H9 (cell line): Measurements from ENCODE around the gene STOX2. TPM values are rescaled to one million over a fixed set of nuclear protein-coding genes. Genes with fewer than 3 reads are reported as not detected.

Experiments
- DNase-seq: peaks from one replicate; pipeline ENCODE4 v3.0.0-alpha.2; 2017
- H2AFZ ChIP-seq: one replicate; pipeline ENCODE4 v1.6.1; 2013; ENCODE audit warnings: mild to moderate bottlenecking, low read length, control low read depth, moderate library complexity
- H2AK5ac ChIP-seq: 2 replicates; pipeline ENCODE4 v1.6.1; 2013; ENCODE audit warnings: low read length, control low read depth, mixed read lengths; ENCODE audit not compliant: insufficient read length
- H2BK120ac ChIP-seq: one replicate; pipeline ENCODE4 v1.6.1; 2013; ENCODE audit warnings: low read depth, mild to moderate bottlenecking, low read length, control low read depth, inconsistent platforms; ENCODE audit not compliant: poor library complexity, severe bottlenecking
- H2BK12ac ChIP-seq: 2 replicates; pipeline ENCODE4 v1.6.1; 2013; ENCODE audit warnings: low read length, control low read depth, mixed read lengths, low read depth; ENCODE audit not compliant: insufficient read length
- H2BK15ac ChIP-seq: 2 replicates; pipeline ENCODE4 v1.6.1; 2013; ENCODE audit warnings: low read depth, low read length, control low read depth
- H2BK20ac ChIP-seq: one replicate; pipeline ENCODE4 v1.6.1; 2013; ENCODE audit warnings: low read depth, mild to moderate bottlenecking, low read length, control low read depth, inconsistent platforms; ENCODE audit not compliant: poor library complexity, severe bottlenecking
- H2BK5ac ChIP-seq: 2 replicates; pipeline ENCODE4 v1.6.1; 2013; ENCODE audit warnings: low read length, control low read depth, mixed read lengths; ENCODE audit not compliant: insufficient read length
- H3K14ac ChIP-seq: 2 replicates; pipeline ENCODE4 v1.6.1; 2013; ENCODE audit warnings: low read length, control low read depth; ENCODE audit not compliant: insufficient read depth
- H3K18ac ChIP-seq: 2 replicates; pipeline ENCODE4 v1.6.1; 2013; ENCODE audit warnings: low read depth, mild to moderate bottlenecking, mixed read lengths, low read length, control low read depth; ENCODE audit not compliant: insufficient read length
- H3K23ac ChIP-seq: 2 replicates; pipeline ENCODE4 v1.6.1; 2013; ENCODE audit warnings: low read length, control low read depth, mixed read lengths, low read depth; ENCODE audit not compliant: insufficient read length
- H3K23me2 ChIP-seq: 2 replicates; pipeline ENCODE4 v1.6.1; 2013; ENCODE audit warnings: low read depth, mild to moderate bottlenecking, mixed read lengths, low read length, control low read depth; ENCODE audit not compliant: insufficient read length, poor library complexity, severe bottlenecking
- H3K27ac ChIP-seq: 2 replicates; pipeline ENCODE4 v1.5.1; 2013; ENCODE audit warnings: low read length, control low read depth, mixed read lengths, low read depth; ENCODE audit not compliant: insufficient read length
- H3K27me3 ChIP-seq: 2 replicates; pipeline ENCODE4 v1.6.1; 2013; ENCODE audit warnings: low read length, control low read depth, inconsistent platforms; ENCODE audit not compliant: insufficient read depth
- H3K4ac ChIP-seq: 2 replicates; pipeline ENCODE4 v1.6.1; 2013; ENCODE audit warnings: low read depth, mild to moderate bottlenecking, control low read depth, inconsistent platforms, low read length, moderate library complexity
- H3K4me1 ChIP-seq: 2 replicates; pipeline ENCODE4 v1.6.1; 2013; ENCODE audit warnings: low read length, control low read depth, inconsistent platforms; ENCODE audit not compliant: insufficient read depth
- H3K4me2 ChIP-seq: 2 replicates; pipeline ENCODE4 v1.6.1; 2013; ENCODE audit warnings: low read length, control low read depth, mixed read lengths; ENCODE audit not compliant: insufficient read length, insufficient read depth
- H3K56ac ChIP-seq: 2 replicates; pipeline ENCODE4 v1.6.1; 2013; ENCODE audit warnings: low read depth, mild to moderate bottlenecking, mixed read lengths, low read length, control low read depth; ENCODE audit not compliant: insufficient read length
- H3K79me1 ChIP-seq: 2 replicates; pipeline ENCODE4 v1.6.1; 2013; ENCODE audit warnings: low read depth, mild to moderate bottlenecking, moderate library complexity, low read length, control low read depth, inconsistent platforms; ENCODE audit not compliant: insufficient read depth, poor library complexity, severe bottlenecking
- H3K79me2 ChIP-seq: 2 replicates; pipeline ENCODE4 v1.6.1; 2013; ENCODE audit warnings: low read length, control low read depth, inconsistent platforms; ENCODE audit not compliant: insufficient read depth
- H3K9ac ChIP-seq: 2 replicates; pipeline ENCODE4 v1.6.1; 2013; ENCODE audit warnings: low read length, control low read depth, mixed read lengths; ENCODE audit not compliant: insufficient read length; ENCODE audit errors: extremely low read depth
- H3K9me3 ChIP-seq: one replicate; pipeline ENCODE4 v1.6.1; 2013; ENCODE audit warnings: low read depth, low read length, inconsistent platforms; ENCODE audit not compliant: control insufficient read depth
- H3T11ph ChIP-seq: one replicate; pipeline ENCODE4 v1.6.1; 2013; ENCODE audit warnings: mild to moderate bottlenecking, low read length, control low read depth, inconsistent platforms
- H4K20me1 ChIP-seq: one replicate; pipeline ENCODE4 v1.6.1; 2013; ENCODE audit not compliant: control insufficient read depth, insufficient read length, insufficient read depth
- H4K5ac ChIP-seq: 2 replicates; pipeline ENCODE4 v1.6.1; 2013; ENCODE audit warnings: low read depth, mild to moderate bottlenecking, mixed read lengths, low read length, control low read depth; ENCODE audit not compliant: insufficient read length
- H4K8ac ChIP-seq: replicated peaks from 2 replicates; pipeline ENCODE4 v1.6.1; 2013; ENCODE audit warnings: low read length, control low read depth, mixed read lengths, low read depth; ENCODE audit not compliant: insufficient read length
- H4K91ac ChIP-seq: 2 replicates; pipeline ENCODE4 v1.6.1; 2013; ENCODE audit warnings: low read depth, mild to moderate bottlenecking, moderate library complexity, mixed read lengths, low read length, control low read depth; ENCODE audit not compliant: insufficient read length
- H3K27ac Mint-ChIP-seq, 3 experiments: 2 replicates in 2 of 3; 3 replicates in 1 of 3; pipeline ENCODE4 v1.8.0; 2020 to 2021; ENCODE audit warnings: mixed read lengths in 3 of 3, mild to moderate bottlenecking in 1 of 3, moderate library complexity in 1 of 3
- H3K27me3 Mint-ChIP-seq: 2 replicates; pipeline ENCODE4 v1.8.0; 2021; ENCODE audit warnings: low read depth, mild to moderate bottlenecking, moderate library complexity, mixed read lengths
- H3K36me3 Mint-ChIP-seq, 3 experiments: 2 replicates in 2 of 3; 3 replicates in 1 of 3; pipeline ENCODE4 v1.8.0; 2020 to 2021; ENCODE audit warnings: low read depth in 3 of 3, mixed read lengths in 3 of 3; ENCODE audit not compliant: insufficient read depth in 1 of 3
- H3K4me1 Mint-ChIP-seq, 2 experiments: 2 replicates each; pipeline ENCODE4 v1.8.0; 2020; ENCODE audit warnings: mixed read lengths in 2 of 2
- H3K4me3 Mint-ChIP-seq, 2 experiments: 2 replicates in 1 of 2; 3 replicates in 1 of 2; pipeline ENCODE4 v1.8.0; 2020 to 2021; ENCODE audit warnings: mild to moderate bottlenecking in 2 of 2, mixed read lengths in 2 of 2, moderate library complexity in 1 of 2
- H3K9me3 Mint-ChIP-seq, 2 experiments: 2 replicates in 1 of 2; 3 replicates in 1 of 2; pipeline ENCODE4 v1.8.0; 2020; ENCODE audit warnings: mild to moderate bottlenecking in 2 of 2, mixed read lengths in 2 of 2, moderate library complexity in 1 of 2
- WGBS: extraction: QIAGEN DNeasy Blood & Tissue Kit; methylation state at CpG from one replicate; pipeline ENCODE4 v1.1.7; 2013; ENCODE audit warnings: missing lambda C conversion rate, low lambda C conversion rate, mixed read lengths; ENCODE audit not compliant: insufficient read length; ENCODE audit errors: extremely low coverage; 5-methylcytosine and 5-hydroxymethylcytosine counted together
- total RNA-seq: library from RNA; stranded (reverse); gene quantifications from 2 replicates; pipeline ENCODE4 v1.2.1, GENCODE V29; 2021
- TF ChIP-seq, protein P1 (sequence below): fragments of 200-600 bp; sonication (generic); conservative IDR thresholded peaks from 3 replicates; pipeline ENCODE4 v1.8.0; 2021; ENCODE audit warnings: antibody characterized with exemption, mild to moderate bottlenecking

The STOX2 gene
- total RNA-seq, 1 experiment from 2014 or later: 28.2 TPM

DNA sequence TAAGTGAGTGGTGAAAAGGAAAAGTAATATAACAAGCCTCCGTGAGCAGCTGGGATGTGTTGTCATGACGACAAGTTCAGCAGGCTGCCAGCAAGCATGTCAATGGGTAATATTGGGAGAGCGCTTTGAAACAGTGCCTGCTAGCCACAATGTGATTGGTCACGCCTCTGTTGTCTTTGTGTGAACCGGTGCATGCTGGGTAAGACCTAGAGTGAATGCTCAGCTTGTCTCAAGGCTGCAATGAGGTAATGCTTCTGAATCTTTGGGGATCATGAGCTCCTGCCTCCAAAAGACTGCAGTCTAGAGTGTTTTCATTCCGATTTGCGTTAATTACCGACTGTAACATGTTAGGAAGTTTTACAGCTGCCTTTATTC lies 54.9 kb downstream of the STOX2 start:
- TF ChIP-seq, protein P1, sequence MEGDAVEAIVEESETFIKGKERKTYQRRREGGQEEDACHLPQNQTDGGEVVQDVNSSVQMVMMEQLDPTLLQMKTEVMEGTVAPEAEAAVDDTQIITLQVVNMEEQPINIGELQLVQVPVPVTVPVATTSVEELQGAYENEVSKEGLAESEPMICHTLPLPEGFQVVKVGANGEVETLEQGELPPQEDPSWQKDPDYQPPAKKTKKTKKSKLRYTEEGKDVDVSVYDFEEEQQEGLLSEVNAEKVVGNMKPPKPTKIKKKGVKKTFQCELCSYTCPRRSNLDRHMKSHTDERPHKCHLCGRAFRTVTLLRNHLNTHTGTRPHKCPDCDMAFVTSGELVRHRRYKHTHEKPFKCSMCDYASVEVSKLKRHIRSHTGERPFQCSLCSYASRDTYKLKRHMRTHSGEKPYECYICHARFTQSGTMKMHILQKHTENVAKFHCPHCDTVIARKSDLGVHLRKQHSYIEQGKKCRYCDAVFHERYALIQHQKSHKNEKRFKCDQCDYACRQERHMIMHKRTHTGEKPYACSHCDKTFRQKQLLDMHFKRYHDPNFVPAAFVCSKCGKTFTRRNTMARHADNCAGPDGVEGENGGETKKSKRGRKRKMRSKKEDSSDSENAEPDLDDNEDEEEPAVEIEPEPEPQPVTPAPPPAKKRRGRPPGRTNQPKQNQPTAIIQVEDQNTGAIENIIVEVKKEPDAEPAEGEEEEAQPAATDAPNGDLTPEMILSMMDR: no peak
- H4K8ac ChIP-seq: no peak overlapping the region

More for the DNA sequence above, 54.9 kb downstream of the STOX2 start:
- no peaks in the 10 kb centered on the region for H3K36me3 Mint-ChIP-seq
- Histone ChIP-seq H4K5ac (no peak overlapping the region), H3T11ph (no peak overlapping the region), H2BK5ac (no peak overlapping the region), H2BK120ac (no peak overlapping the region), H3K27ac (no peak overlapping the region), H3K4me2 (no peak overlapping the region), H3K56ac (no peak overlapping the region), H3K14ac (no peak overlapping the region), H3K9me3 (no peaks in the 10 kb centered on the region), H4K91ac (no peak overlapping the region), H3K79me1 (no peaks in the 10 kb centered on the region), H3K23ac (no peak overlapping the region), H3K18ac (no peak overlapping the region), H3K79me2 (peaks cover 3% of the 10 kb centered on the region; the same call in 1 of the 2 replicates), H2AK5ac (no peak overlapping the region), H2BK15ac (no peak overlapping the region), H3K27me3 (no peaks in the 10 kb centered on the region; the same call in 1 of the 2 replicates), H2AFZ (no peak overlapping the region), H2BK20ac (no peak overlapping the region), H3K4ac (no peak overlapping the region), H4K20me1 (no peaks in the 10 kb centered on the region), H3K4me1 (peaks cover 9% of the 10 kb centered on the region; the same call in 1 of the 2 replicates), H3K9ac (no peak overlapping the region), H3K23me2 (no peaks in the 10 kb centered on the region), H2BK12ac (no peak overlapping the region)
- H3K27ac Mint-ChIP-seq: no peak overlapping the region
- no CpG with 5 or more reads among the region's 8 CpGs for WGBS
- peaks cover 20 to 24% of the 10 kb centered on the region in 2 experiments for H3K4me1 Mint-ChIP-seq
- no peak overlapping the region for H3K4me3 Mint-ChIP-seq
- H3K9me3 Mint-ChIP-seq: no peaks in the 10 kb centered on the region
- DNase-seq: peak; percentile 73
- no peaks in the 10 kb centered on the region for H3K27me3 Mint-ChIP-seq
